ENCODE results near the gene DYSF. TPM values are rescaled to one million over a fixed set of nuclear protein-coding genes. Genes with fewer than 3 reads are reported as not detected.

DYSF gene
- total and polyA plus RNA-seq, 2 donors: 5.8 to 9.2 TPM

- Histone ChIP-seq H3K36me3 (ENCODE audit: control insufficient read depth in 2 of 2, insufficient read depth in 2 of 2, low read length in 1 of 2) (no peaks in the 10 kb centered on the region), H3K9me3 (ENCODE audit: control insufficient read depth in 2 of 2, insufficient read depth in 1 of 2, low read length in 1 of 2) (peaks cover 0 to 3% of the 10 kb centered on the region in 2 donors), H3K27ac (ENCODE audit: low read depth in 1 of 2, low read length in 1 of 2) (no peak overlapping the region), H3K4me1 (ENCODE audit: control insufficient read depth in 2 of 2, insufficient read depth in 2 of 2, low read length in 2 of 2) (no peaks in the 10 kb centered on the region), H3K4me3 (ENCODE audit: low read length in 2 of 2) (no peak overlapping the region), H3K27me3 (ENCODE audit: control insufficient read depth in 2 of 2, insufficient read depth in 1 of 2, low read length in 1 of 2) (no peaks in the 10 kb centered on the region)
- no peak for DNase-seq (ENCODE audit: low read depth in 6 of 9, low spot score in 9 of 9)
- 66% methylated on average over 7 of the region's 7 CpGs for WGBS
These were observed 47.2 kb downstream of the DYSF start for GRCh38 chr2:71500426-71501079.

- H3K27ac ChIP-seq (ENCODE audit: low read depth in 1 of 2, low read length in 1 of 2): no peak overlapping the region
- WGBS: 92% methylated on average over 6 of the region's 6 CpGs
- H3K36me3 ChIP-seq (ENCODE audit: control insufficient read depth in 2 of 2, insufficient read depth in 2 of 2, low read length in 1 of 2): no peaks in the 10 kb centered on the region
- no peak overlapping the region for H3K4me3 ChIP-seq (ENCODE audit: low read length in 2 of 2)
- DNase-seq (ENCODE audit: low read depth in 6 of 9, low spot score in 9 of 9): no peak
- H3K4me1 ChIP-seq (ENCODE audit: control insufficient read depth in 2 of 2, insufficient read depth in 2 of 2, low read length in 2 of 2): no peaks in the 10 kb centered on the region
- H3K27me3 ChIP-seq (ENCODE audit: control insufficient read depth in 2 of 2, insufficient read depth in 1 of 2, low read length in 1 of 2): no peaks in the 10 kb centered on the region
- H3K9me3 ChIP-seq (ENCODE audit: control insufficient read depth in 2 of 2, insufficient read depth in 1 of 2, low read length in 1 of 2): no peaks in the 10 kb centered on the region
These were observed 49.8 kb downstream of the DYSF start for GRCh38 chr2:71502941-71503738.

- no peaks in the 10 kb centered on the region for H3K27me3 ChIP-seq (ENCODE audit: control insufficient read depth in 2 of 2, insufficient read depth in 1 of 2, low read length in 1 of 2)
- H3K9me3 ChIP-seq (ENCODE audit: control insufficient read depth in 2 of 2, insufficient read depth in 1 of 2, low read length in 1 of 2): no peaks in the 10 kb centered on the region
- H3K36me3 ChIP-seq (ENCODE audit: control insufficient read depth in 2 of 2, insufficient read depth in 2 of 2, low read length in 1 of 2): no peaks in the 10 kb centered on the region
- DNase-seq (ENCODE audit: low read depth in 6 of 9, low spot score in 9 of 9): no peak
- H3K4me1 ChIP-seq (ENCODE audit: control insufficient read depth in 2 of 2, insufficient read depth in 2 of 2, low read length in 2 of 2): no peaks in the 10 kb centered on the region
- H3K27ac ChIP-seq (ENCODE audit: low read depth in 1 of 2, low read length in 1 of 2): no peak overlapping the region
- H3K4me3 ChIP-seq (ENCODE audit: low read length in 2 of 2): no peak overlapping the region
- WGBS: 88% methylated on average over 7 of the region's 7 CpGs
These were observed 50.5 kb downstream of the DYSF start for GRCh38 chr2:71503837-71504236.

- Histone ChIP-seq H3K27ac (ENCODE audit: low read depth in 1 of 2, low read length in 1 of 2) (no peak overlapping the region), H3K27me3 (ENCODE audit: control insufficient read depth in 2 of 2, insufficient read depth in 1 of 2, low read length in 1 of 2) (no peaks in the 10 kb centered on the region), H3K4me3 (ENCODE audit: low read length in 2 of 2) (no peak overlapping the region), H3K36me3 (ENCODE audit: control insufficient read depth in 2 of 2, insufficient read depth in 2 of 2, low read length in 1 of 2) (no peaks in the 10 kb centered on the region), H3K9me3 (ENCODE audit: control insufficient read depth in 2 of 2, insufficient read depth in 1 of 2, low read length in 1 of 2) (no peaks in the 10 kb centered on the region), H3K4me1 (ENCODE audit: control insufficient read depth in 2 of 2, insufficient read depth in 2 of 2, low read length in 2 of 2) (no peaks in the 10 kb centered on the region)
- 93% methylated on average over 7 of the region's 7 CpGs for WGBS
- DNase-seq (ENCODE audit: low read depth in 6 of 9, low spot score in 9 of 9): no peak
These were observed 51.2 kb downstream of the DYSF start for GRCh38 chr2:71504611-71505010.

- no peaks in the 10 kb centered on the region for H3K27me3 ChIP-seq (ENCODE audit: control insufficient read depth in 2 of 2, insufficient read depth in 1 of 2, low read length in 1 of 2)
- H3K4me3 ChIP-seq (ENCODE audit: low read length in 2 of 2): no peak overlapping the region
- 88% methylated on average over 9 of the region's 9 CpGs for WGBS
- no peak for DNase-seq (ENCODE audit: low read depth in 6 of 9, low spot score in 9 of 9)
- no peaks in the 10 kb centered on the region for H3K9me3 ChIP-seq (ENCODE audit: control insufficient read depth in 2 of 2, insufficient read depth in 1 of 2, low read length in 1 of 2)
- no peaks in the 10 kb centered on the region for H3K4me1 ChIP-seq (ENCODE audit: control insufficient read depth in 2 of 2, insufficient read depth in 2 of 2, low read length in 2 of 2)
- no peaks in the 10 kb centered on the region for H3K36me3 ChIP-seq (ENCODE audit: control insufficient read depth in 2 of 2, insufficient read depth in 2 of 2, low read length in 1 of 2)
- no peak overlapping the region for H3K27ac ChIP-seq (ENCODE audit: low read depth in 1 of 2, low read length in 1 of 2)
These were observed 51.9 kb downstream of the DYSF start for GRCh38 chr2:71505086-71505769.

- DNase-seq (ENCODE audit: low read depth in 6 of 9, low spot score in 9 of 9): no peak
These were observed 52.4 kb downstream of the DYSF start for GRCh38 chr2:71505770-71506140.

GRCh38 chr2:71506222-71507153 lies 53.1 kb downstream of the DYSF start:
- Histone ChIP-seq H3K36me3 (ENCODE audit: control insufficient read depth in 2 of 2, insufficient read depth in 2 of 2, low read length in 1 of 2) (no peaks in the 10 kb centered on the region), H3K27me3 (ENCODE audit: control insufficient read depth in 2 of 2, insufficient read depth in 1 of 2, low read length in 1 of 2) (no peaks in the 10 kb centered on the region), H3K4me1 (ENCODE audit: control insufficient read depth in 2 of 2, insufficient read depth in 2 of 2, low read length in 2 of 2) (no peaks in the 10 kb centered on the region), H3K9me3 (ENCODE audit: control insufficient read depth in 2 of 2, insufficient read depth in 1 of 2, low read length in 1 of 2) (no peaks in the 10 kb centered on the region), H3K27ac (ENCODE audit: low read depth in 1 of 2, low read length in 1 of 2) (no peak overlapping the region), H3K4me3 (ENCODE audit: low read length in 2 of 2) (no peak overlapping the region)
- DNase-seq (ENCODE audit: low read depth in 6 of 9, low spot score in 9 of 9): no peak
- 86% methylated on average over 20 of the region's 20 CpGs for WGBS

More at GRCh38 chr2:71505770-71506140, 52.4 kb downstream of the DYSF start:
- Histone ChIP-seq H3K4me1 (ENCODE audit: control insufficient read depth in 2 of 2, insufficient read depth in 2 of 2, low read length in 2 of 2) (no peaks in the 10 kb centered on the region), H3K27ac (ENCODE audit: low read depth in 1 of 2, low read length in 1 of 2) (no peak overlapping the region), H3K9me3 (ENCODE audit: control insufficient read depth in 2 of 2, insufficient read depth in 1 of 2, low read length in 1 of 2) (no peaks in the 10 kb centered on the region), H3K36me3 (ENCODE audit: control insufficient read depth in 2 of 2, insufficient read depth in 2 of 2, low read length in 1 of 2) (no peaks in the 10 kb centered on the region), H3K27me3 (ENCODE audit: control insufficient read depth in 2 of 2, insufficient read depth in 1 of 2, low read length in 1 of 2) (no peaks in the 10 kb centered on the region), H3K4me3 (ENCODE audit: low read length in 2 of 2) (no peak overlapping the region)
- 94% methylated on average over 8 of the region's 8 CpGs for WGBS

- no peaks in the 10 kb centered on the region for H3K4me1 ChIP-seq (ENCODE audit: control insufficient read depth in 2 of 2, insufficient read depth in 2 of 2, low read length in 2 of 2)
- no peaks in the 10 kb centered on the region for H3K27me3 ChIP-seq (ENCODE audit: control insufficient read depth in 2 of 2, insufficient read depth in 1 of 2, low read length in 1 of 2)
- DNase-seq (ENCODE audit: low read depth in 6 of 9, low spot score in 9 of 9): no peak
- no peaks in the 10 kb centered on the region for H3K36me3 ChIP-seq (ENCODE audit: control insufficient read depth in 2 of 2, insufficient read depth in 2 of 2, low read length in 1 of 2)
- no peak overlapping the region for H3K4me3 ChIP-seq (ENCODE audit: low read length in 2 of 2)
- no peaks in the 10 kb centered on the region for H3K9me3 ChIP-seq (ENCODE audit: control insufficient read depth in 2 of 2, insufficient read depth in 1 of 2, low read length in 1 of 2)
- no peak overlapping the region for H3K27ac ChIP-seq (ENCODE audit: low read depth in 1 of 2, low read length in 1 of 2)
- 97% methylated on average over 8 of the region's 8 CpGs for WGBS
These were observed 54.1 kb downstream of the DYSF start for GRCh38 chr2:71507476-71507875.
